ENCODE results near the gene TECPR2.

- TF ChIP-seq CTCF (IDR thresholded peaks at IDR 0.05) (no peak), EP300 (IDR thresholded peaks at IDR 0.05) (no peak)
Observed at GRCh38 chr14:102506626-102506925, 143.8 kb downstream of the TECPR2 start.
